GM12873 (cell line): Measurements from ENCODE around the gene STK11.

Source experiments
- TF ChIP-seq, protein P1 (sequence below): IDR thresholded peaks from 2 replicates; pipeline ENCODE4 v1.5.1; 2012; ENCODE audit warnings: low read depth, mild to moderate bottlenecking, moderate library complexity, low read length, control low read depth; ENCODE audit not compliant: insufficient read depth; ENCODE audit errors: missing control alignments

The STK11 gene

DNA sequence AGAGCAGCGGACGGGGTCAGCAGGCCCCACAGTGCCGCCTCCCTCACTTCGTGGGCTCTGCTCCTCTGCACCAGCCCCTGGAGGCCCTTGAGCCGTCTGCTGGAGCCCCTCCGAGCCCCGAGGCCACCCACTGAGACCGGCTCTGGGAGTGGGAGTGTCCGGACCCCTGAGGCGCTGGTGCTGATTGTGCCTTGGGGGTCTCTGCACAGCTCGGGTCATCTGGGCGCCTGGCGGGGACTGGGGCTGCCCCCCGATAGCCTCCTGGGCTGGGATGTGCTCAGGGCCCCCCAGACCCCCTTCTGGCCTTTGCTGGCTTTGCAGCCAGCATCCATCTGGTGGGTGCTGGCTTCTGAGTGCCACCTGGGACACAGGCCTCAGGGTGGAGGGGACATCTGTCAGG lies 16.8 kb downstream of the STK11 start:
- TF ChIP-seq, protein P1, sequence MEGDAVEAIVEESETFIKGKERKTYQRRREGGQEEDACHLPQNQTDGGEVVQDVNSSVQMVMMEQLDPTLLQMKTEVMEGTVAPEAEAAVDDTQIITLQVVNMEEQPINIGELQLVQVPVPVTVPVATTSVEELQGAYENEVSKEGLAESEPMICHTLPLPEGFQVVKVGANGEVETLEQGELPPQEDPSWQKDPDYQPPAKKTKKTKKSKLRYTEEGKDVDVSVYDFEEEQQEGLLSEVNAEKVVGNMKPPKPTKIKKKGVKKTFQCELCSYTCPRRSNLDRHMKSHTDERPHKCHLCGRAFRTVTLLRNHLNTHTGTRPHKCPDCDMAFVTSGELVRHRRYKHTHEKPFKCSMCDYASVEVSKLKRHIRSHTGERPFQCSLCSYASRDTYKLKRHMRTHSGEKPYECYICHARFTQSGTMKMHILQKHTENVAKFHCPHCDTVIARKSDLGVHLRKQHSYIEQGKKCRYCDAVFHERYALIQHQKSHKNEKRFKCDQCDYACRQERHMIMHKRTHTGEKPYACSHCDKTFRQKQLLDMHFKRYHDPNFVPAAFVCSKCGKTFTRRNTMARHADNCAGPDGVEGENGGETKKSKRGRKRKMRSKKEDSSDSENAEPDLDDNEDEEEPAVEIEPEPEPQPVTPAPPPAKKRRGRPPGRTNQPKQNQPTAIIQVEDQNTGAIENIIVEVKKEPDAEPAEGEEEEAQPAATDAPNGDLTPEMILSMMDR = peak; percentile 40

DNA sequence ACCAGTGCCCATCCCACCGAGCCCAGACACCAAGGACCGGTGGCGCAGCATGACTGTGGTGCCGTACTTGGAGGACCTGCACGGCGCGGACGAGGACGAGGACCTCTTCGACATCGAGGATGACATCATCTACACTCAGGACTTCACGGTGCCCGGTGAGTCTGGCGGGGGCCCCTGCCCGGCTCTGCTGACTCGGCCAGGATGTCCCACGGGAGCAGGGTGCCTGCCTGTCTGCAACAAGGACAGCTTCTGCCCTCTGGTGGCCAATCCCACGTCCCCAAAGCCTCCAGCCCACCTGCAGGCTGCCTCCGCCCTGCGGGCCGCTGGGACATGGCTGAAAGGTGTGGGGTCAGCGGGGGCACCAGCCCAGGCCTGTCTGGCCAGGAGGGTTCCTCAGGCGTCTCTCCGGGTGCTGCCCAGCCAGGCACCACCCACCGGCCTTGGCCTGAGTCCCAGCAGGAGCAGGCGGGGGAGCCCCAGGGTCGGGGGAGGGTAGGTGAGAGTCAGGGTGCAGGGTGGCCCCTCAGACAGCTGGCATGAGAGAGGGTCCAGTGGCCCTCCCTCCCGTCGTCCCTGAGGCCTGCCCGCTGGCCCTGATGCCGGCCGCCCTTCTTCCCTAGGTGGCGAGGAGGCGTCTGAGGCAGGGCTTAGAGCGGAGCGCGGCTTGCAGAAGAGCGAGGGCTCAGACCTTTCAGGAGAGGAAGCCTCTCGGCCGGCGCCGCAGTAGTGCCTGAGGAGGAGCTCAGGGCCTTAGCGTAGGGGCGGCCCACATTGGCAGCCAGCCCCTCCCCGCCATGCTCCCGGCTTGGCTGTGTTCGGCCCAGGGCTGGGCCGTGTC lies 17.7 kb downstream of the STK11 start:
- TF ChIP-seq, protein P1 = peak; percentile 64

DNA sequence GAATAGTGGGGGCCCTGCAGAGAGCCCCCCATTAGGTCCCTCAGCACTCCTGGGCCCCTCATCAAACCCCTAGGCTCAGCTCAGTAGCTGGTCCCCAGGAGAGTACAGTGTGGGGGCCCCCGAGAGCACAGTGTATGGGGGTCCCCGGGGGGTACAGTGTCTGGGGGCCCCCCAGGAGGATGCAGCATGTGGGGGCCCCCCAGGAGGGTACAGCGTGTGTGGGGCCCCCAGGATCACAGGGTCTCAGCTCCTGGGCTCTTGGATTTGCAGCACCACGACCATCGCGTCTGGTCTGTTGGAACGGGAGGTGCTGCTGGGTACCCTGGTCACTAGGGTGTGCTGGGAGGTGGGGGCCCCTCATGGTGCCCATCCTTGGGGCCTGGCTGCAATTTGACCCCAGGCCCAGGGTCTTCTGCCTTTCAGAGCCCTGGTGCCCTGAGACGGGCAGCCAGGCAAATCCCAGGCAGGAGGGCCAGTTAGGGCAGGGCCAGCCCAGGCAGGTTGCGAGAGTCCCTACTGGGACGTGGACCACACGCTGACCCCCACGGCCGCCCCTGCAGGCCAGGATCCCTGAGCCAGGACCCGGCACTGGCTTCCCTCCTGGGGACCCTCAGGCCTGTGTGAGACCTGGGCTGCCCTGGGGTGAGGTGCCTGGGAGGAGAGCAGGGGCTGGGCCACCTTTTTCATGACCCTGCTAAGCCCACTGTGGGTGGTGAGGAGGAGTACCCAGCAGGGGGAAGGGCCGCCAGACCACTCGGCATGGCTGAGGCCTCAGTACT lies 18.7 kb downstream of the STK11 start:
- TF ChIP-seq, protein P1 = no peak

DNA sequence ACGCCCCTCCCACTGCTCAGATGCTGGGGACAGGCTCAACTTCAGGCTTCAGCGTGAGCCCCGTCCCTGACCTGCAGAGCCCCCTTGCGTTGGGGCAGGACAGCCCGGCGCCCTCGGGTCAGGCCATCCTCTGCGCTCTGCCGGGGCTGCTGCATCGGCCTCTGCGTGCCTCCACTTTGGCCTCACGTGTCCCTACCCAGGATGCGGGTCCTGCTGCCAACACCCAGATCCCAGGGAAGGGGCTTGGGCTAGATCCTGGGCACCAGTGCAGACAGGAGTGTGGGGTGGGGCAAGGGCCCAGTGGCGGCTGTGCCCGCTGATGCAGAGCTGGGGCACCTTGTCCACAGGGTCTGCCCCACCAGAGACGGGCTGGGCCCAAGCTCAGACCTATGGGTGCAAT lies 19.3 kb downstream of the STK11 start:
- TF ChIP-seq, protein P1 = no peak

DNA sequence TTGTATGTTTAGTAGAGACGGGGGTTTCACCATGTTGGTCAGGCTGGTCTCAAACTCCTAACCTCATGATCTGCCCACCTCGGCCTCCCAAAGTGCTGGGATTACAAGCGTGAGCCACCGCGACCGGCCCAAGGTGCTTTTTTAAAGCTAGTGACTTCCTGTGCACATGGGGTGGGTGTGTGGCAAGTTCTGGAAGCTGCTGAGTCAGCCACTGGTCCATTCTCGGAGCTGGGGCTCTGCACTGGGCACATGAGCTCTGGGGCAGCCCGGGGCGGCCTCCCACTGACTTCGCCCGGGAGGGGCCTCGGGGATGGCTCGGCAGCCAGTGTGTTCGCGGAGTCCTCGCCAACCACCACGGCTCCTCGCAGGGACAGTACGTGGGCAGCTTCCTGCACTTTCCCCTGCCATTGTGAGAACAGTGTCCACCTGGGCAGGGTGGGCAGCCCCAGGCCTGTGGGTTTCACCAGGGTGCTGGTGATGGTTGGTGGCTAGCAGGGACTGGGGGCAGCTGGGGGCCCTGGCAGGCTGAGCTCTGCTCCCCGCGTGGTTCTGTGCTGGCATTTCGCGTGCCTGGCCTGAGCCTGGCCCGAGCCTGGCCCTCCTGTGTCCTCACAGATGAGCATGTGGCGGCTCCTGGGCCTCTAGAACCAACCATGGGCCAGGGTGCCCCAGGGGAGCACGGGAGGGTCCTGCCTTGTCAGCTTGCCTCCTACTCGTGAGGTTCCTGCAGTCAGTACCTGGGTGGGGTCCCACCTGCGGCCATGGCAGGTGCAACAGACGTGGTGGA lies 20.1 kb downstream of the STK11 start:
- TF ChIP-seq, protein P1 = no peak

DNA sequence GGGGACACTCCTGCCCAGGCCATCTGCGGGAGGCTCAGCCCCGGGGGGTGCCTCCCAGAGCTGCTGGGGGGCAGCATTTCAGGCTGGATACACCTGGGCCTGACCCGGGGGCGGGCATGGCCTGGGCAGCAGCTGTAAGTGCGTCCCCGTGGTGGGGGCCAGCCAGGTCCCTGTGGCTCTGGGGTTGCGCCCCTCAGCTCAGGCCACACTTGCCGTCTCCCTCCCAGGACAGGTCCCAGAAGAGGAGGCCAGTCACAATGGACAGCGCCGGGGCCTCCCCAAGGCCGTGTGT lies 20.6 kb downstream of the STK11 start:
- TF ChIP-seq, protein P1 = no peak

DNA sequence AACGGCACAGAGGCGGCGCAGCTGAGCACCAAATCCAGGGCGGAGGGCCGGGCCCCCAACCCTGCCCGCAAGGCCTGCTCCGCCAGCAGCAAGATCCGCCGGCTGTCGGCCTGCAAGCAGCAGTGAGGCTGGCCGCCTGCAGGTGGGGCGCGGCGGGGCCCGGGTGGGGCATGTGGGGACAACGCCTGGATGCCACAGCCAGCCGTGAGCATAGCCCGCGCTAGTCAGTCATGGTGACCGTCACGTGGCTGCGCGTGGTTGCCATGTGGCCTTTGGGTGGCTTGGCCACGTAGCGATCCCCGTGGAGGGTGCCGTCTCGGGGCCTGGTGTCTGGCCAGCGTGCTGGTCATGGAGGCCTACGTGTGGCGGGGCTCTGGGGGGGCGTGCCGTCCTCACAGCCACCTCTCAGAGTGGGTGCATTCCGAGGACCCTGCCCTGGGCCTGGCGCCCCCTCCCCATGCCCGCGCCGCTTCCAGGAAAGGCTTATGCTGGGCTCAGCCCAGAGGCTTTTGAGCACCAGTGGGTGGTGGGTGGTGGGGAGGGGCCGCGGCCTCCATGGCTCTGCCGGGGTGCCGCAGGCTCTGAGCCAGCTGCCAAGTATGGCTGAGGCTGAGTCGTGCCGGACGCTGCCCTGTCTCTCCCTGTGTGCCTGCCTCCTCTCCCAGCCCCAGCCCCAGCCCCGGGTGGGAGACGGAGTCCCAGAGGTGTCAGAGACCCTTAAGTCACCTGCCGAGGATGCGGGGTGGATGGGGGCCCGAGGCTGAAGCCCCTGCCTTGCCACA lies 21.1 kb downstream of the STK11 start:
- TF ChIP-seq, protein P1 = no peak
